GM12878 (cell line): ENCODE data around the gene SEMA5B. TPM values are rescaled to one million over a fixed set of nuclear protein-coding genes. Genes with fewer than 3 reads are reported as not detected.

ENCODE experiments used
- ATAC-seq: fragments of 200-7000 bp; cut with Tn5 transposase; 3 replicates; pipeline ENCODE4 v1.9.1; 2020; ENCODE audit warnings: mild to moderate bottlenecking, moderate library complexity
- BruUV-seq: library from RNA; stranded (reverse); fragments of 400-500 nt; replicated peaks from 2 replicates; lab custom pipeline; 2021; lab: Mats Ljungman, UMichigan
- CTCF ChIA-PET: fragments of 300-600 bp; sonication (Branson Sonifier 250); formaldehyde crosslinking; extraction: SDS; loops from one replicate; lab custom pipeline; 2021; ENCODE audit warnings: inconsistent platforms; lab: Yijun Ruan, JAX
- POLR2A ChIA-PET: fragments of 350-600 bp; formaldehyde crosslinking; extraction: SDS; loops from one replicate; lab custom pipeline; 2021; ENCODE audit warnings: inconsistent platforms; lab: Charles Lee
- RAD21 ChIA-PET: fragments of 300-600 bp; sonication (Branson Sonifier 250); formaldehyde crosslinking; loops from one replicate; lab custom pipeline; 2023; ENCODE audit warnings: antibody characterized with exemption; ENCODE audit not compliant: unreplicated experiment; lab: Charles Lee
- SMC1A ChIA-PET: fragments of 300-600 bp; sonication (Branson Sonifier 250); formaldehyde crosslinking; loops from one replicate; lab custom pipeline; 2023; ENCODE audit not compliant: unreplicated experiment, uncharacterized antibody; lab: Charles Lee
- DNase-seq: peaks from one replicate; pipeline ENCODE4 v3.0.0-alpha.2; 2011; ENCODE audit warnings: low read depth, low spot score
- FAIRE-seq: peaks from 3 replicates; lab custom pipeline; 2011; peaks lifted over from hg19 to GRCh38; lab: Jason Lieb, UNC
- H2AFZ ChIP-seq: 2 replicates; pipeline ENCODE4 v1.6.0; 2011; ENCODE audit warnings: low read depth, low read length, control low read depth; ENCODE audit not compliant: control insufficient read depth
- H3K27ac ChIP-seq: 2 replicates; pipeline ENCODE4 v1.5.1; 2011; ENCODE audit warnings: control low read depth; ENCODE audit not compliant: control insufficient read depth, insufficient read depth
- H3K27me3 ChIP-seq, 2 experiments: replicated peaks in 1 of 2; 2 replicates each; pipeline versions ENCODE4 v1.6.0 to v1.6.1; 2011; ENCODE audit warnings: low read length in 1 of 2; ENCODE audit not compliant: control insufficient read depth in 2 of 2, insufficient read depth in 2 of 2
- H3K36me3 ChIP-seq, 2 experiments: 2 replicates each; pipeline ENCODE4 v1.5.1; 2011; ENCODE audit warnings: low read length in 1 of 2; ENCODE audit not compliant: control insufficient read depth in 2 of 2, insufficient read depth in 2 of 2
- H3K4me1 ChIP-seq: 2 replicates; pipeline ENCODE4 v1.6.1; 2011; ENCODE audit warnings: mild to moderate bottlenecking, low read length, moderate library complexity, mixed read lengths; ENCODE audit not compliant: control insufficient read depth, insufficient read depth
- H3K4me2 ChIP-seq: 2 replicates; pipeline ENCODE4 v1.6.0; 2011; ENCODE audit warnings: control low read depth; ENCODE audit not compliant: control insufficient read depth, insufficient read depth
- H3K4me3 ChIP-seq: fragments of 200-600 bp; sonication (generic); 2 replicates; pipeline ENCODE4 v1.5.1; 2016
- H3K79me2 ChIP-seq: 2 replicates; pipeline ENCODE4 v1.6.0; 2011; ENCODE audit warnings: low read length; ENCODE audit not compliant: control insufficient read depth, insufficient read depth
- H3K9ac ChIP-seq: 2 replicates; pipeline ENCODE4 v1.8.0; 2011; ENCODE audit warnings: low read length, control low read depth, mixed read lengths; ENCODE audit not compliant: control insufficient read depth, insufficient read depth
- H3K9me3 ChIP-seq: replicated peaks from 3 replicates; pipeline ENCODE4 v1.5.1; 2011; ENCODE audit warnings: mild to moderate bottlenecking, low read length; ENCODE audit not compliant: control insufficient read depth, insufficient read depth
- H4K20me1 ChIP-seq: 2 replicates; pipeline ENCODE4 v1.6.0; 2011; ENCODE audit not compliant: control insufficient read depth, insufficient read depth
- BACH1 ChIP-seq: fragments of 450-650 bp; IDR thresholded peaks from 2 replicates; pipeline ENCODE4 v1.6.1; 2017; ENCODE audit warnings: mild to moderate bottlenecking, borderline replicate concordance
- CBX5 ChIP-seq: sonication (generic); IDR thresholded peaks from 2 replicates; pipeline ENCODE4 v1.6.1; 2016; ENCODE audit warnings: low read depth, moderate library complexity, mild to moderate bottlenecking, inconsistent platforms
- EZH2 ChIP-seq: IDR thresholded peaks from 2 replicates; pipeline ENCODE4 v1.6.1; 2012; ENCODE audit warnings: low read depth, mild to moderate bottlenecking, control low read depth, inconsistent platforms, low read length, borderline replicate concordance; ENCODE audit not compliant: control insufficient read depth
- IKZF1 ChIP-seq: fragments of 450-650 bp; conservative IDR thresholded peaks from 2 replicates; pipeline ENCODE4 v1.6.1; 2017; ENCODE audit warnings: antibody characterized with exemption, mild to moderate bottlenecking
- NFYA ChIP-seq: IDR thresholded peaks from 2 replicates; pipeline ENCODE4 v1.6.1; 2011; ENCODE audit warnings: low read depth, mild to moderate bottlenecking, low read length, improper control_type of control experiment, borderline replicate concordance
- POLR2AphosphoS5 ChIP-seq: IDR thresholded peaks from 2 replicates; pipeline ENCODE4 v1.6.1; 2011; ENCODE audit warnings: mild to moderate bottlenecking, low read length, inconsistent platforms
- RELA ChIP-seq: fragments of 450-650 bp; IDR thresholded peaks from 2 replicates; pipeline ENCODE4 v1.8.0; 2014; ENCODE audit warnings: borderline replicate concordance; ENCODE audit not compliant: partially characterized antibody
- RUNX3 ChIP-seq: IDR thresholded peaks from 2 replicates; pipeline ENCODE4 v1.6.1; 2012; ENCODE audit warnings: low read length, inconsistent platforms
- SMAD1 ChIP-seq: fragments of 450-650 bp; IDR thresholded peaks from 2 replicates; pipeline ENCODE4 v1.6.1; 2018; ENCODE audit warnings: mild to moderate bottlenecking, low read depth; ENCODE audit not compliant: partially characterized antibody
- SMAD5 ChIP-seq: IDR thresholded peaks from 2 replicates; pipeline ENCODE4 v1.6.1; 2016; ENCODE audit warnings: antibody characterized with exemption, low read depth
- STAT3 ChIP-seq: IDR thresholded peaks from 2 replicates; pipeline ENCODE4 v1.6.1; 2011; ENCODE audit warnings: low read depth, low read length, improper control_type of control experiment
- TCF3 ChIP-seq: IDR thresholded peaks from 2 replicates; pipeline ENCODE4 v1.6.1; 2012; ENCODE audit warnings: low read depth, mild to moderate bottlenecking, low read length, borderline replicate concordance; ENCODE audit not compliant: insufficient read depth
- WGBS: methylation state at CpG from one replicate; pipeline ENCODE4 v1.1.6; 2016; ENCODE audit warnings: low lambda C conversion rate; ENCODE audit not compliant: insufficient replicate concordance, insufficient coverage; ENCODE audit errors: missing lambda C conversion rate; 5-methylcytosine and 5-hydroxymethylcytosine counted together
- in situ Hi-C: fragments of 300-500 bp; cut with MboI; formaldehyde crosslinking; loops from 9 replicates; pipeline ENCODE4 v1.14.3; 2018; ENCODE audit warnings: mixed read lengths
- intact Hi-C: fragments of 100-400 bp; cut with micrococcal nuclease; formaldehyde crosslinking; loops from one replicate; pipeline ENCODE4 v1.14.2; 2022; ENCODE audit not compliant: unreplicated experiment
- polyA plus RNA-seq, 11 experiments: library from polyadenylated mRNA; depleted of rRNA in 4 of 11; unstranded in 6 of 11; stranded (reverse) in 5 of 11; fragments of >200 nt; fragmentation: Nextera tagmentation in 4 of 11; fragmentation: Illumina TruSeq in 1 of 11; extraction: Ambion mirVana in 4 of 11; extraction: Trizol in 1 of 11; gene quantifications; 1 replicate in 1 of 11; 2 replicates in 10 of 11; pipeline versions ENCODE4 v1.2.1 to v1.2.3, GENCODE V29; 2011 to 2016; ENCODE audit warnings: inconsistent platforms in 2 of 11, missing spikeins in 2 of 11, low read depth in 1 of 11
- total RNA-seq, 4 experiments: library from RNA; depleted of rRNA in 3 of 4; stranded (reverse); fragments of >200 nt in 3 of 4; fragmentation: Illumina TruSeq in 1 of 4; extraction: Trizol in 1 of 4; gene quantifications; 2 replicates each; pipeline versions ENCODE4 v1.2.1 to v1.2.3, GENCODE V29; 2013 to 2021

The SEMA5B gene
- total and polyA plus RNA-seq, 10 of the 15 experiments (the other 5 are each of a cell fraction or from before 2014, with no cell fraction given): 0.05 TPM; not detected in 9

- Histone ChIP-seq H3K27me3 (no peaks in the 10 kb centered on the region; a peak in 1 of 4 replicates), H3K9ac (no peak overlapping the region), H3K27ac (no peak overlapping the region), H3K9me3 (no peaks in the 10 kb centered on the region), H3K79me2 (no peaks in the 10 kb centered on the region), H4K20me1 (no peaks in the 10 kb centered on the region), H3K4me3 (no peak overlapping the region), H2AFZ (no peak overlapping the region), H3K4me2 (no peak overlapping the region), H3K4me1 (no peaks in the 10 kb centered on the region), H3K36me3 (no peaks in the 10 kb centered on the region)
- WGBS: 49% methylated on average over 4 of the region's 4 CpGs
- BruUV-seq: no TSS peak
- ChIA-PET SMC1A (no interaction called here), CTCF (no interaction called here), POLR2A (no interaction called here), RAD21 (no interaction called here)
- DNase-seq: no peak
- no peak for FAIRE-seq
- intact Hi-C loops: no loop called here
- ATAC-seq: no peak
- no peak for TF ChIP-seq STAT3
- no peak for TF ChIP-seq SMAD5
- TF ChIP-seq CBX5: no peak
- no peak for TF ChIP-seq RUNX3
- no peak for TF ChIP-seq POLR2AphosphoS5
- TF ChIP-seq EZH2: no peak
- no peak for TF ChIP-seq IKZF1
- TF ChIP-seq TCF3: no peak
- TF ChIP-seq NFYA: no peak
- TF ChIP-seq BACH1: no peak
- TF ChIP-seq RELA: no peak
- TF ChIP-seq SMAD1: no peak
- in situ Hi-C loops: no loop called here
Measured at GRCh38 chr3:122937745-122938144, 89.8 kb downstream of the SEMA5B start.
